Transverse colon (tissue), 4 donors: ENCODE data around the gene FIP1L1.

Experiments used
- CTCF ChIP-seq, 5 experiments: fragments of 200-600 bp in 3 of 5; fragments of 450-650 bp in 2 of 5; sonication (generic) in 3 of 5; IDR thresholded peaks; 1 replicate in 2 of 5; 2 replicates in 3 of 5; pipeline ENCODE4 v1.5.1; 2016 to 2017; ENCODE audit warnings: antibody characterized with exemption in 5 of 5, inconsistent platforms in 3 of 5, mild to moderate bottlenecking in 2 of 5, moderate library complexity in 1 of 5
- POLR2AphosphoS5 ChIP-seq, 3 donors: sonication (generic); formaldehyde crosslinking; IDR thresholded peaks; one replicate each; pipeline ENCODE4 v1.6.1; 2016; ENCODE audit warnings: antibody characterized with exemption in 3 of 3

DNA sequence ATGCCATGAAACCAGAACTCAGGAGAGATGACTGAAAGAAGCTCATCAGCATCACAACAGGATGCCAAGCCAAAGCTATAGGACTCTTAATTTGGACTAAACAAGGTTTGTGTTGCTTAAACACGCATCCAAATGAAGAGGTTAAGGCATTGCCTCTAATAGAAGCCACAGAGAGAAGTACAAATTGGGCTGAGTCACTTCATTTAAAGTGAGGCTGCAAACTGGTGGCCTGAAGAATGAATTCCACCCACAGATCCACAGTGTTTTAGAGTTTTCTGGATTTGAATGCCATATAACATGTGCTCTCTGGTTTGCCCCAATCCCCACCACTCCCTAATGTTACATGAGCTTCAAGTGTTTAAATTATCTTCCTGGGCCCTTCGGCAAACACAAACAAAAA lies 103.5 kb downstream of the FIP1L1 start:
- no peak for TF ChIP-seq CTCF (IDR thresholded peaks at IDR 0.05)
- no peak for TF ChIP-seq POLR2AphosphoS5 (IDR thresholded peaks at IDR 0.05)
